Germinal center (tissue), 1 donor: Measurements from ENCODE around the gene NDUFS3.
"Not testable (repeated sequence)": the region's sequence is repeated elsewhere in the genome, so short reads cannot be mapped to it uniquely, and the experiment has no call there.

ENCODE experiments used
- DNase-seq: peaks from one replicate; pipeline ENCODE4 v3.0.0; 2012; ENCODE audit warnings: mixed read lengths, low spot score

The NDUFS3 gene

GRCh38 chr11:47560426-47560825, 18.4 kb upstream of the NDUFS3 start:
- DNase-seq: no peak

- DNase-seq: not testable (repeated sequence)
Observed at GRCh38 chr11:47562393-47562792, 16.5 kb upstream of the NDUFS3 start.

- DNase-seq: not testable (repeated sequence)
Observed at GRCh38 chr11:47564366-47564765, 14.5 kb upstream of the NDUFS3 start.

- DNase-seq: no peak
Observed at GRCh38 chr11:47564933-47565339, 13.9 kb upstream of the NDUFS3 start.

- peak; percentile 66 for DNase-seq
Observed at GRCh38 chr11:47565340-47566148, 13.3 kb upstream of the NDUFS3 start, which contains the start of gene PTPMT1. Gene PTPMT1, plus strand, starts transcription at chr11:47565599. Its CDS starts 24 bp downstream, at chr11:47565623.

GRCh38 chr11:47566149-47566698, 12.7 kb upstream of the NDUFS3 start:
- DNase-seq: no peak

GRCh38 chr11:47569646-47570045, 9.2 kb upstream of the NDUFS3 start:
- DNase-seq: no peak

- DNase-seq: no peak
Observed at GRCh38 chr11:47570651-47571356, 8.1 kb upstream of the NDUFS3 start.

GRCh38 chr11:47571357-47571729, 7.5 kb upstream of the NDUFS3 start:
- no peak for DNase-seq

- DNase-seq: no peak
Observed at GRCh38 chr11:47571895-47572294, 7.0 kb upstream of the NDUFS3 start.

GRCh38 chr11:47572715-47573255, 6.1 kb upstream of the NDUFS3 start:
- no peak for DNase-seq

GRCh38 chr11:47573321-47573720, 5.6 kb upstream of the NDUFS3 start:
- DNase-seq: no peak

GRCh38 chr11:47577460-47578041, 1.3 kb upstream of the NDUFS3 start:
- no peak for DNase-seq

- no peak for DNase-seq
Observed at GRCh38 chr11:47583844-47584243, 5.0 kb downstream of the NDUFS3 start.

GRCh38 chr11:47586098-47586855, 7.4 kb downstream of the NDUFS3 start, which contains the start of gene FAM180B:
Gene FAM180B, plus strand, starts transcription at chr11:47586678. Its CDS starts 91 bp downstream, at chr11:47586769.
- no peak for DNase-seq

- no peak for DNase-seq
Observed at GRCh38 chr11:47587039-47587716, 8.3 kb downstream of the NDUFS3 start.

- DNase-seq: no peak
Observed at GRCh38 chr11:47587723-47588326, 9.0 kb downstream of the NDUFS3 start.

GRCh38 chr11:47589118-47589517, 10.2 kb downstream of the NDUFS3 start:
- no peak for DNase-seq

GRCh38 chr11:47589584-47589976, 10.7 kb downstream of the NDUFS3 start:
- no peak for DNase-seq
